Left ventricle myocardium superior (tissue), 1 donor: ENCODE results near the gene PSMA3. TPM values are rescaled to one million over a fixed set of nuclear protein-coding genes. Genes with fewer than 3 reads are reported as not detected.

Experiments
- ATAC-seq: fragments of 200-7000 bp; cut with Tn5 transposase; one replicate; pipeline ENCODE4 v1.9.1; 2020; ENCODE audit warnings: mild to moderate bottlenecking, moderate library complexity
- DNase-seq: peaks from one replicate; pipeline ENCODE4 v3.0.0-alpha.2; 2020
- intact Hi-C: fragments of 100-400 bp; cut with micrococcal nuclease; formaldehyde crosslinking; loops from one replicate; pipeline ENCODE4 v1.11.0; 2022
- total RNA-seq: library from RNA; stranded (reverse); fragmentation: NEBNext Ultra II Directional; extraction: Animal tissue kit (Norgen Biotek cat#: 25700); gene quantifications from one replicate; pipeline ENCODE4 v1.2.1, GENCODE V29; 2021
- donor health status: DM: no; HTN: yes; CAD: no; lungs with severe emphysema.

The PSMA3 gene
- total RNA-seq, 1 donor from 2014 or later = 163 TPM

- intact Hi-C loops = loop anchor here (10.0 kb wide), 1 partner anchor 49 kb away; the partner anchor contains the start of gene PSMA3
- ATAC-seq (no peak), DNase-seq (no peak)
Measured at GRCh38 chr14:58294201-58294600, 49.6 kb downstream of the PSMA3 start.

- intact Hi-C loops = loop anchor here (10.0 kb wide), 1 partner anchor 52 kb away; the partner anchor contains the start of gene PSMA3
- ATAC-seq (no peak), DNase-seq (no peak)
Measured at GRCh38 chr14:58296726-58297125, 52.1 kb downstream of the PSMA3 start.

- DNase-seq (no peak), ATAC-seq (no peak)
- intact Hi-C loops = loop anchor here (10.0 kb wide), 1 partner anchor 53 kb away; the partner anchor contains the start of gene PSMA3
Measured at GRCh38 chr14:58297412-58297761, 52.7 kb downstream of the PSMA3 start.

- peak; percentile 98 for DNase-seq
- peak; percentile 95 for ATAC-seq
- intact Hi-C loops = loop anchor here (10.0 kb wide), 1 partner anchor 53 kb away; the partner anchor contains the start of gene PSMA3
Measured at GRCh38 chr14:58297762-58298476, 53.3 kb downstream of the PSMA3 start.

GRCh38 chr14:58298477-58299400 is 54.1 kb downstream of the PSMA3 start, which contains the start of gene ARID4A:
Gene ARID4A, plus strand, starts transcription at chr14:58298555. Its CDS starts 1,300 bp downstream, at chr14:58299855.
- intact Hi-C loops = loop anchor here (10.0 kb wide), 1 partner anchor 54 kb away; the partner anchor contains the start of gene PSMA3
- peak; percentile 83 for DNase-seq
- peak; percentile 51 for ATAC-seq

- ATAC-seq (no peak), DNase-seq (peak; percentile 54)
- intact Hi-C loops = loop anchor here (10.0 kb wide), 1 partner anchor 55 kb away; the partner anchor contains the start of gene PSMA3
Measured at GRCh38 chr14:58299401-58300330, 55.0 kb downstream of the PSMA3 start.

GRCh38 chr14:58301416-58301815 is 56.8 kb downstream of the PSMA3 start:
- DNase-seq (no peak), ATAC-seq (no peak)
- intact Hi-C loops = no loop called here

GRCh38 chr14:58305730-58306129 is 61.1 kb downstream of the PSMA3 start:
- ATAC-seq = no peak
- intact Hi-C loops = no loop called here
- no peak for DNase-seq

GRCh38 chr14:58307597-58308316 is 63.1 kb downstream of the PSMA3 start:
- intact Hi-C loops = no loop called here
- ATAC-seq (no peak), DNase-seq (no peak)

- ATAC-seq (no peak), DNase-seq (no peak)
- intact Hi-C loops = no loop called here
Measured at GRCh38 chr14:58309086-58309485, 64.4 kb downstream of the PSMA3 start.

- intact Hi-C loops = no loop called here
- no peak for DNase-seq
- ATAC-seq = no peak
Measured at GRCh38 chr14:58313699-58314098, 69.1 kb downstream of the PSMA3 start.

- DNase-seq (no peak), ATAC-seq (no peak)
- intact Hi-C loops = no loop called here
Measured at GRCh38 chr14:58315606-58316005, 71.0 kb downstream of the PSMA3 start.

Other genes starting within 250 kb of the PSMA3 start
- gene ARMH4, start 92.6 kb upstream of the PSMA3 start, total RNA-seq = 8.4 TPM
- 77.2 TPM for gene ACTR10, start 44.7 kb upstream of the PSMA3 start, total RNA-seq
- 16.4 TPM for gene ARID4A, start 53.7 kb downstream of the PSMA3 start, total RNA-seq
- not detected for gene TOMM20L, start 151.1 kb downstream of the PSMA3 start, total RNA-seq
- gene TIMM9, start 182.7 kb downstream of the PSMA3 start, total RNA-seq = 29.9 TPM
- gene KIAA0586, start 182.9 kb downstream of the PSMA3 start, total RNA-seq = 12.0 TPM